ENCODE results near the gene RYR1. TPM values are rescaled to one million over a fixed set of nuclear protein-coding genes. Genes with fewer than 3 reads are reported as not detected.

Gene RYR1
- total and polyA plus RNA-seq, 11 donors: 0.44 to 2.1 (median 0.86) TPM

GRCh38 chr19:38430931-38431330, 2.6 kb upstream of the RYR1 start:
- ATAC-seq: no peak

GRCh38 chr19:38434549-38435051, 1.1 kb downstream of the RYR1 start:
- Histone ChIP-seq H3K27me3 (peaks cover 8 to 52% (median 25%) of the 10 kb centered on the region in 9 donors), H3K27ac (no peak overlapping the region), H3K9me3 (no peaks in the 10 kb centered on the region), H3K4me3 (peak overlapping the region in 4 of 12 donors; percentile 5 to 14 (median 12)), H3K4me1 (peaks cover 0 to 17% (median 0%) of the 10 kb centered on the region in 12 donors), H3K36me3 (no peaks in the 10 kb centered on the region)
- TF ChIP-seq CTCF (IDR thresholded peaks at IDR 0.05) (no peak), POLR2A (IDR thresholded peaks at IDR 0.05) (no peak)
- intact Hi-C loops (cut with DNase I): loop anchor here in 1 of 10 donors (10.0 kb wide), 1 partner anchor 150 kb away; no protein-coding TSS in a partner anchor
- WGBS, 4 donors: 7 to 10% (median 9%) methylated on average over 7 to 13 of the region's 13 CpGs
- peak in 4 of 5 donors; percentile 35 to 75 (median 46) for DNase-seq
- ATAC-seq: peak in 2 of 4 donors; percentile 56 to 62

More at GRCh38 chr19:38430931-38431330, 2.6 kb upstream of the RYR1 start:
- no peak for DNase-seq
- WGBS, 4 donors: 77 to 84% (median 81%) methylated on average over 7 of the region's 7 CpGs
- Histone ChIP-seq H3K4me1 (peaks cover 0 to 22% (median 0%) of the 10 kb centered on the region in 12 donors), H3K4me3 (no peak overlapping the region), H3K9me3 (no peaks in the 10 kb centered on the region), H3K27me3 (peaks cover 8 to 42% (median 22%) of the 10 kb centered on the region in 9 donors), H3K27ac (no peak overlapping the region), H3K36me3 (no peaks in the 10 kb centered on the region)
- TF ChIP-seq CTCF (IDR thresholded peaks at IDR 0.05) (no peak), POLR2A (IDR thresholded peaks at IDR 0.05) (no peak)
- intact Hi-C loops (cut with DNase I): loop anchor here in 1 of 10 donors (10.0 kb wide), 1 partner anchor 154 kb away; no protein-coding TSS in a partner anchor

- TF ChIP-seq CTCF (IDR thresholded peaks at IDR 0.05) (no peak), POLR2A (IDR thresholded peaks at IDR 0.05) (no peak)
- WGBS, 4 donors: 93 to 94% (median 94%) methylated on average over 6 of the region's 6 CpGs
- Histone ChIP-seq H3K27ac (no peak overlapping the region), H3K4me3 (no peak overlapping the region), H3K36me3 (no peaks in the 10 kb centered on the region), H3K4me1 (peaks cover 0 to 17% (median 0%) of the 10 kb centered on the region in 12 donors), H3K9me3 (no peaks in the 10 kb centered on the region), H3K27me3 (peaks cover 8 to 52% (median 25%) of the 10 kb centered on the region in 9 donors)
- no peak for ATAC-seq
- intact Hi-C loops (cut with DNase I): loop anchor here in 1 of 10 donors (10.0 kb wide), 1 partner anchor 148 kb away; no protein-coding TSS in a partner anchor
- no peak for DNase-seq
Measured at GRCh38 chr19:38437295-38437694, 3.8 kb downstream of the RYR1 start.

- 73 to 81% (median 77%) methylated on average over 2 of the region's 2 CpGs for WGBS, 4 donors
Measured at GRCh38 chr19:38437917-38438316, 4.4 kb downstream of the RYR1 start.

More at GRCh38 chr19:38437917-38438316, 4.4 kb downstream of the RYR1 start:
- H3K4me1 ChIP-seq: peaks cover 0 to 17% (median 0%) of the 10 kb centered on the region in 12 donors
- TF ChIP-seq POLR2A (IDR thresholded peaks at IDR 0.05) (no peak), CTCF (IDR thresholded peaks at IDR 0.05) (no peak)
- no peaks in the 10 kb centered on the region for H3K36me3 ChIP-seq
- intact Hi-C loops (cut with DNase I): loop anchor here in 1 of 10 donors (10.0 kb wide), 1 partner anchor 147 kb away; no protein-coding TSS in a partner anchor
- no peak overlapping the region for H3K27ac ChIP-seq
- H3K27me3 ChIP-seq: peaks cover 8 to 52% (median 23%) of the 10 kb centered on the region in 9 donors
- no peaks in the 10 kb centered on the region for H3K9me3 ChIP-seq
- ATAC-seq (no peak), DNase-seq (no peak)
- no peak overlapping the region for H3K4me3 ChIP-seq
